KMS-11 (cell line): ENCODE results near the gene C12orf42.

Experiments
- H2AFZ ChIP-seq: fragments of 200-600 bp; sonication (generic); 2 replicates; pipeline ENCODE4 v1.6.1; 2016; ENCODE audit warnings: antibody characterized with exemption, mixed run types, low read depth
- H3K27ac ChIP-seq: fragments of 200-600 bp; sonication (generic); 2 replicates; pipeline ENCODE4 v1.6.1; 2016; ENCODE audit warnings: mild to moderate bottlenecking, mixed run types
- H3K27me3 ChIP-seq: fragments of 200-600 bp; sonication (generic); 2 replicates; pipeline ENCODE4 v1.6.1; 2017; ENCODE audit warnings: mild to moderate bottlenecking, low read depth, mixed run types, moderate library complexity; ENCODE audit not compliant: insufficient read depth
- H3K36me3 ChIP-seq: fragments of 200-600 bp; sonication (generic); 2 replicates; pipeline ENCODE4 v1.6.1; 2017; ENCODE audit warnings: mild to moderate bottlenecking, mixed run types; ENCODE audit not compliant: insufficient read depth
- H3K4me1 ChIP-seq: fragments of 200-600 bp; sonication (generic); 2 replicates; pipeline ENCODE4 v1.6.1; 2016; ENCODE audit warnings: mild to moderate bottlenecking, low read depth, mixed run types; ENCODE audit not compliant: poor library complexity, severe bottlenecking
- H3K4me2 ChIP-seq: fragments of 200-600 bp; sonication (generic); 2 replicates; pipeline ENCODE4 v1.7.0; 2016; ENCODE audit warnings: mild to moderate bottlenecking, mixed run types
- H3K4me3 ChIP-seq: fragments of 200-600 bp; sonication (generic); IDR thresholded peaks from 2 replicates; pipeline ENCODE4 v1.6.1; 2017; ENCODE audit warnings: low read depth, low read length, mixed read lengths; ENCODE audit not compliant: insufficient read depth
- H3K79me2 ChIP-seq: fragments of 200-600 bp; sonication (generic); 2 replicates; pipeline ENCODE4 v1.6.1; 2016; ENCODE audit warnings: low read depth, mixed run types; ENCODE audit not compliant: insufficient read depth
- H3K9ac ChIP-seq: fragments of 200-600 bp; sonication (generic); 2 replicates; pipeline ENCODE4 v1.6.1; 2016; ENCODE audit warnings: mild to moderate bottlenecking, mixed run types
- H4K20me1 ChIP-seq: fragments of 200-600 bp; sonication (generic); 2 replicates; pipeline ENCODE4 v1.6.1; 2016; ENCODE audit warnings: mild to moderate bottlenecking, mixed run types; ENCODE audit not compliant: insufficient read depth
- CTCF ChIP-seq: fragments of 200-600 bp; sonication (generic); conservative IDR thresholded peaks from 2 replicates; pipeline ENCODE4 v1.6.1; 2017; ENCODE audit warnings: low read depth, mild to moderate bottlenecking, antibody characterized with exemption, low read length, moderate library complexity, mixed read lengths

Gene C12orf42

GRCh38 chr12:103422746-103423515 is 72.8 kb downstream of the C12orf42 start:
- H3K27ac ChIP-seq: no peak overlapping the region
- no peaks in the 10 kb centered on the region for H4K20me1 ChIP-seq
- no peaks in the 10 kb centered on the region for H3K4me1 ChIP-seq
- H3K4me2 ChIP-seq: no peak overlapping the region
- no peaks in the 10 kb centered on the region for H3K27me3 ChIP-seq
- H3K36me3 ChIP-seq: no peaks in the 10 kb centered on the region
- no peak overlapping the region for H3K9ac ChIP-seq
- no peak overlapping the region for H2AFZ ChIP-seq
- H3K4me3 ChIP-seq: no peak overlapping the region
- no peaks in the 10 kb centered on the region for H3K79me2 ChIP-seq
- TF ChIP-seq CTCF: no peak

- H3K27ac ChIP-seq: no peak overlapping the region
Measured at GRCh38 chr12:103422328-103422727, 73.4 kb downstream of the C12orf42 start.

GRCh38 chr12:103421402-103421801 is 74.4 kb downstream of the C12orf42 start:
- H3K9ac ChIP-seq: no peak overlapping the region
- H3K36me3 ChIP-seq: no peaks in the 10 kb centered on the region
- no peak overlapping the region for H3K4me2 ChIP-seq
- H2AFZ ChIP-seq: no peak overlapping the region
- H3K79me2 ChIP-seq: no peaks in the 10 kb centered on the region
- H3K27ac ChIP-seq: no peak overlapping the region
- no peak for TF ChIP-seq CTCF
- H3K4me1 ChIP-seq: no peaks in the 10 kb centered on the region
- no peaks in the 10 kb centered on the region for H3K27me3 ChIP-seq
- no peaks in the 10 kb centered on the region for H4K20me1 ChIP-seq
- no peak overlapping the region for H3K4me3 ChIP-seq

More at GRCh38 chr12:103422328-103422727, 73.4 kb downstream of the C12orf42 start:
- Histone ChIP-seq H3K4me3 (no peak overlapping the region), H2AFZ (no peak overlapping the region), H3K4me2 (no peak overlapping the region), H3K79me2 (no peaks in the 10 kb centered on the region), H4K20me1 (no peaks in the 10 kb centered on the region), H3K9ac (no peak overlapping the region), H3K4me1 (no peaks in the 10 kb centered on the region), H3K27me3 (no peaks in the 10 kb centered on the region), H3K36me3 (no peaks in the 10 kb centered on the region)
- TF ChIP-seq CTCF: no peak

- H3K4me2 ChIP-seq: no peak overlapping the region
- TF ChIP-seq CTCF: no peak
- H3K27ac ChIP-seq: no peak overlapping the region
- no peak overlapping the region for H3K9ac ChIP-seq
- no peaks in the 10 kb centered on the region for H3K27me3 ChIP-seq
- H3K36me3 ChIP-seq: no peaks in the 10 kb centered on the region
- no peak overlapping the region for H2AFZ ChIP-seq
- H3K79me2 ChIP-seq: no peaks in the 10 kb centered on the region
- H3K4me3 ChIP-seq: no peak overlapping the region
- H3K4me1 ChIP-seq: no peaks in the 10 kb centered on the region
- no peaks in the 10 kb centered on the region for H4K20me1 ChIP-seq
Measured at GRCh38 chr12:103415681-103416080, 80.1 kb downstream of the C12orf42 start.
